LHCN-M2 (cell line): ENCODE data around the gene CMTM5. TPM values are rescaled to one million over a fixed set of nuclear protein-coding genes. Genes with fewer than 3 reads are reported as not detected.
"Not testable (repeated sequence)": the region's sequence is repeated elsewhere in the genome, so short reads cannot be mapped to it uniquely, and the experiment has no call there.

Source experiments
- DNase-seq: peaks from one replicate; pipeline ENCODE4 v3.0.0-alpha.2; 2012; ENCODE audit warnings: low read depth
- total RNA-seq: library from RNA; depleted of rRNA; stranded (reverse); fragments of >200 nt; gene quantifications from 2 replicates; pipeline ENCODE4 v1.2.3, GENCODE V29; 2014

Gene CMTM5
- total RNA-seq, 1 experiment from 2014 or later, result not detected

- no peak for DNase-seq
These were observed 1.9 kb downstream of the CMTM5 start for GRCh38 chr14:23378612-23379220.

- DNase-seq, result peak; percentile 24
These were observed 2.7 kb downstream of the CMTM5 start for GRCh38 chr14:23379366-23380196.

DNA sequence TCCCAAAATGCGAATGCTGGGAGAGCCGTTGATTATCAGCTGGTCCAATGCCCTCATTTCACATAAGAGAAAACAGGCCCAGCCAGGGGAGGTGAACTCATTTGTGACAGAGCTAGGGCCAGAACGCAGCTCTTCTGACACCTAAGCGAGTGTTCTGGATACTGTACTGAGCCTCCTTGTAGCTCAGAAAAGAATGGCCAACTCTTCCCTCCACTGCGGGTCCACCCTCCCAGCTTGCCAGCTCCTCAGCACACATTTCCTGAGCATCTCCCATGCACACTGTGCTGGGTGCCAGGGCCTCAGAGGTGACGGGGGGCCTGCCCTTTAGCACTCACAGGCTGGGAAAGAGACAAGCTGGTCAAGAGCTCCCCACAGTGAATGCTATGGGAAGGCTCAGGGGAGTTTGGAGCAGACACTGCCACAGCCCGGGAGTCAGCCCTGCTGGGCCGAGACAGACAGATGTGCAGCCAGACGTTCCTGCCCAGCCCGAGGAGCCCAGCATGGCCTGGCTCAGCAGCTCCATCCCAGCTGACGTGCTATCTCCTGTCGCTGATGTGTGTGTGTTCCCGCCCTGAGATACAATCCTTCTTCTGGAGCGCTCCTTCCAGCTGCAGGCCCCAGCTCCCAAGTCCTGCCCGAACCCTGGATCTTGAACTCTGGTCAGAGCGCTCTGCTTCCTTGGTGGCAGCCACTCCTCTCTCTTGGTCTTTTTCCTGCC is 3.5 kb downstream of the CMTM5 start:
- DNase-seq, result no peak

- DNase-seq, result no peak
These were observed 4.1 kb downstream of the CMTM5 start for GRCh38 chr14:23380976-23381375.

GRCh38 chr14:23381871-23382270 is 5.0 kb downstream of the CMTM5 start:
- no peak for DNase-seq

GRCh38 chr14:23382276-23382675 is 5.4 kb downstream of the CMTM5 start:
- no peak for DNase-seq

- DNase-seq, result no peak
These were observed 6.0 kb downstream of the CMTM5 start for GRCh38 chr14:23382731-23383440.

DNA sequence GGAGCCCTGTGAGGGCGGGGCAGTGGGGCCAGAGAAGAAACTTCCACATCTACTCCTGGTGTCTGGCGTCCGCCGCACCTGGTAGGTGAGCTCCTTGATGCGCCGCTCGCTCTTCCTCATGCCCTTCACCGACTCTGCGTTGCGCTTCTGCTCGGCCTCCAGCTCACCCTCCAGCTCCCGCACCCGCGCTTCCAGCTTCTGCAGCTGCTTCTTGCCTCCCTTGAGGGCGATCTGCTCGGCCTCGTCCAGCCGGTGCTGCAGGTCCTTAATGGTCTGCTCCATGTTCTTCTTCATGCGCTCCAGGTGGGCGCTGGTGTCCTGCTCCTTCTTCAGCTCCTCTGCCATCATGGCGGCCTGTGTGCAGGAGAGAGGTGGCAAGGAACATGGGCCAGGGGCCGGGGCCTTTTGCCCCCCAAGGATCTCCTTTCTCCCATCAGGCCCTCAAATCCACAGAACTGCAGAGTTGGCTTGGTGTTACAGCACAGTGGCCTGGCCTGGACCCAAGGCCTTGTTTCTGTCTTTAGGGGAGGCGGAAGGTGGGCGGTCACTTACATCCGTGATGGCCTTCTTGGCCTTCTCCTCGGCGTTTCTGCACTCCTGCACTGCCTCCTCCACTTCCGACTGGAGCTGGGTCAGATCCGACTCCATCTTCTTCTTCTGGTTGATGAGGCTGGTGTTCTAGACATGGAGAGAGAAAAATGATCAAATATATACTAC is 7.7 kb downstream of the CMTM5 start:
- DNase-seq, result no peak

DNA sequence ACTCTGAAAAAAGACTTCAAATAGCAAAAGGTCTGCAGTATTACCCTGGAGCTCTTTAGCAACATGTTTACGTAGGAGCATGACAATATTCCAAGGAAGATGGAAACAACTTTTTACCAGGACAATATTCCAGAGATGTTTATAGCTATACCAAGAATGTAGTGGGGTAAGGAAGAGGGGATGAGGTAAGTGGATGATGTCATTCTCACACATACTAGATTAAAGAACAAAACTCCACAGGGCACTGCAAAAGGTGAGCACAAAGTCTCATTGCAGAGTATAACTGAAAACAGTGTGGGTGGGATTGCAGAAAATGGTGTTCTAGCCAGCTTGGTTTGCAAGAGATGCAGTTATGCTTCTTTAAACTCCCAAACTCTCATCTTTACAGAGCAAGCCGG is 8.4 kb downstream of the CMTM5 start:
- no peak for DNase-seq

- no peak for DNase-seq
These were observed 8.9 kb downstream of the CMTM5 start for GRCh38 chr14:23385642-23386265.

- not testable (repeated sequence) for DNase-seq
These were observed 9.4 kb downstream of the CMTM5 start for GRCh38 chr14:23386266-23386657.

GRCh38 chr14:23386999-23387398 is 10.2 kb downstream of the CMTM5 start:
- DNase-seq, result no peak

DNA sequence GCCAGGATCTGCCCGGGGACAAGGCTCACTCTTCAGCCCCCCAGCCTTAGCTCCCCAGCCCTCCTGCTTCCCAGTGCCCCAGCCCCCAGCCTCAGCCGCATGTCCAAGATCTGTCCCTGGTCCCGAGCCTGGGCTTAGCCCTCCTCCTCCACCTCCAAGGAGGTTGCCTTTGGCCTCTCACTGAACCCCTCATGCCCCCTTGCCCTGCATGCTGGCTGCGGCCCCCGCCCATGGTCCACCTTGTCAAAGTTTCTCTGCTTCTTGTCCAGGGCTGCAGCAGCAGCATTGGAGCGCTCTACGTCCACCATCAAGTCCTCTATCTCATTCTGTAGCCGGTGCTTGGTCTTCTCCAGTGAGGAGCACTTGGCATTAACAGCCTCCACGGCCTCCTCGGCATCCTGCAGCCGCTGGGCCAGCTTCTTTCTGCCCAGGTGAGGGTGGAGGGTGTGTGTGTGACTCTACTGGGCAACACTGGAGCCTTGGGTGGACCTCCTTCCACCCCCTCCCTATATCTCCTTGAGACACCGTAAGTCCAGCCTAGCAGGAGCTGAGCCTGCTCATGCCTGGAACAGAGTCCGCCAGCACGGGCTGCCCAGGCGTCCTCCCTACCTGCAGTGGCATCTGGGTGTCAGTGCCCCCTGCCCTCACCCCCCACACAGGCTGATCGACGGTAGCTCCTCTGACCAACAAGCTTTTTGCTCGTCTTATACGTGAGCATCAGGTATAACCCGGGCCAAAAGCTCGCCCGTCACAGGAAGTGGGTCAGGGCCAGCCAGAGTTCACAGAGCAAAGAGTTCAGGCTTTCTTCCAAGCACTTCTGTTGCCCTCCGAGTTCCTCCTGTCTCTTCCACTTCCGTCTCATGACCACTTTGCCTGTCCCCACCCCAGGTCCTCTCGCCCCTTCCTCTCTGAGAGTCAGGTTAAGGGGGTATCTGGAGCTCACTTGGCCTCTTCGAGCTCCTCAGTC is 11.4 kb downstream of the CMTM5 start:
- no peak for DNase-seq

DNA sequence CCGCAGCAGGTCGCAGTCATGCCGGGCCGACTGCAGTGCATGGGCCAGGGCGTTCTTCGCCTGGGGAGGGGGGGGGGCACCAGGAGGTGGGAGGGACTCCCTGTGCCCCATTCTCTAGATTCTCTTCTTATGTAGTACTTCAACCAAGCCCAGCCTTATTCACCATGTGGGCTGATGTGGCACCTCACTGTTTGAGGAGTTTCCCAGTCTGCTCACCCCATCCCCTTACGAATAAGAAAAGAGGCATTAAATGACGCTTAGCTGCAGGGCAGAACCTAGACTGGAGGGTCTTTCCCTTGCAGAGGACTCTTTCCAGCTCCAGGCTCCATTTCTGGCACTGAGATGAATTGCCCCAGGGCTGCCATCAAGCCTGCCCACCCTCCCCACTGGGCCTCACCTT is 12.2 kb downstream of the CMTM5 start:
- no peak for DNase-seq

GRCh38 chr14:23389396-23389795 is 12.6 kb downstream of the CMTM5 start:
- no peak for DNase-seq

DNA sequence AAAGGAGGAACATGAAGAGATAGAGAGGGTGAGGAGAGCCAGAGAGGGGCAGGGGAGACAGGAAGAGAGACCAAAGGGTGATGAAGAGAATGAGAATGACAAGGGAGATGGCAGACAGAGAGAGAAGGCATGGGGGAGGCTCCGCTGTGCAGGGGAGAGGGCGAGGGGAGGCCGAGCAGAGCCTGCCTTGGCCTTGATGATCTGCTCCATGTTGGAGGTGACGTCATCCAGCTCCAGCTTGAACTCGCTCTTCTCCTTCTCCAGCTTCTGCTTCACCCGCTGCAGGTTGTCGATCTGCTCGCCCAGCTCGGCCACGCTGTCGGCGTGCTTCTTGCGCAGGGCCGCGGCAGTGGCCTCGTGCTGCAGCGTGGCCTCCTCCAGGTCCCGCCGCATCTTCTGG is 13.0 kb downstream of the CMTM5 start:
- not testable (repeated sequence) for DNase-seq

GRCh38 chr14:23392613-23393012 is 15.8 kb downstream of the CMTM5 start:
- DNase-seq, result no peak

DNA sequence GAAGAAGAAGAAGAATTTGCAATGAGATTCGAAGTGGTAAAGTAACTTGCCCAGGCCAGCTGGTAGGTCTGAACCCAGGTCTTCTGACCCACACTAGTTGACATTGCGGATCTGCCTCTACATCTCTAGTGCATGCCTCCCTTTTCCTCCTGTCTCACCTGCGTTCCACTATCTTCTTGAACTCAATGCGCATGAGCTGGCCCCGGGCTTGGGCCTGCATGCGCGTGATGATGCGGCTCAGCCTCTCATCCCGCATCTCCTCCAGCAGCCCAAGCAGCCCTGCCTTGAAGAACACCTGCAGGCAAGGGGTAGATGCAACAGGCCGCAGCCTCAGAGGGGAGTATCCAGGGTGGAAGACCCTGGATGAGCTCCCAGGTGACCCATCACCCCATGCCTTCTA is 19.3 kb downstream of the CMTM5 start:
- DNase-seq, result no peak

GRCh38 chr14:23396781-23397407 is 20.0 kb downstream of the CMTM5 start:
- no peak for DNase-seq
